Activated CD4-positive, alpha-beta T cell treated with anti-CD3 and anti-CD28 coated beads for 24 hours (primary cell): ENCODE data around the gene EMILIN2.
"Not testable (repeated sequence)": the region's sequence is repeated elsewhere in the genome, so short reads cannot be mapped to it uniquely, and the experiment has no call there.

Source experiments
- DNase-seq, 2 donors: peaks; one replicate each; pipeline ENCODE4 v3.0.0-alpha.2; 2020; ENCODE audit warnings: low read depth in 2 of 2

Gene EMILIN2

GRCh38 chr18:2915486-2915885, 68.7 kb downstream of the EMILIN2 start:
- DNase-seq: not testable (repeated sequence)

GRCh38 chr18:2916184-2916583, 69.4 kb downstream of the EMILIN2 start:
- no peak for DNase-seq

DNA sequence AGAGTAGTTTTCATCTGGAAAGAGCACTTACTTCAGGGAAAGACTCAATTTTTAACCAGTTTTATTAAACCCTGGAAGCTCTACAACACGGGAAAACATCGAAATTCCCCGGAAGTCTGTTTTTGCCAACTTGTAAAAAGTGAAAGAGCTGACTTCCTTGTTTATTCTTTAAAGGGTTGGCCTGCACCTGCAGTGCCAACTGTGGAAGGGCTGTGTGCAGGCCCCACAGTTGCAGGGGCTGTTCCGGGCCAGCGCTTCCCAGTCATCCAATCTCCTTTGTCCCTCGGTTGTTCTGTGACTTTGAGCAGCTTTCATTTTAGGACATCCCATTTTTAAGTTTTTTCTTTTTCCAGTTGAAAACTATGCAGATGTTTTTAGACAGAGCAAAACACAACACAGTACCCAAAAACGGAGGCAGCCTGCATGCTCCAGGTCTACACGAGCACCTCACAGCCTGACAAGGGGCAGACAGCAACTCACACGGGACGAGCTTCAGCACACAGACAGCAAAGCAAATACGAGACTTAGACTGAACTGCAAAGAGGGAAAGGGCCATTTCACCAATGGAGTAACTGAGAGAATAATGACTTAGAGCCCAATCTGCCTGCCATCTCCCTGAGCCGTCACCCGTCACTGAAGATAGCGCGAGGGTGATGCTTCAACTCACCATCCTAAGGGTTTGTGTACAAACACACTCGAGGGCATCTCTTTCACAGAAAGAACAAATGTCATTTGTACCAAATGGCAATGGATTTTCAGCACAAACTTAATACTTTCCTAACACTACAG, 70.6 kb downstream of the EMILIN2 start:
- DNase-seq: no peak

DNA sequence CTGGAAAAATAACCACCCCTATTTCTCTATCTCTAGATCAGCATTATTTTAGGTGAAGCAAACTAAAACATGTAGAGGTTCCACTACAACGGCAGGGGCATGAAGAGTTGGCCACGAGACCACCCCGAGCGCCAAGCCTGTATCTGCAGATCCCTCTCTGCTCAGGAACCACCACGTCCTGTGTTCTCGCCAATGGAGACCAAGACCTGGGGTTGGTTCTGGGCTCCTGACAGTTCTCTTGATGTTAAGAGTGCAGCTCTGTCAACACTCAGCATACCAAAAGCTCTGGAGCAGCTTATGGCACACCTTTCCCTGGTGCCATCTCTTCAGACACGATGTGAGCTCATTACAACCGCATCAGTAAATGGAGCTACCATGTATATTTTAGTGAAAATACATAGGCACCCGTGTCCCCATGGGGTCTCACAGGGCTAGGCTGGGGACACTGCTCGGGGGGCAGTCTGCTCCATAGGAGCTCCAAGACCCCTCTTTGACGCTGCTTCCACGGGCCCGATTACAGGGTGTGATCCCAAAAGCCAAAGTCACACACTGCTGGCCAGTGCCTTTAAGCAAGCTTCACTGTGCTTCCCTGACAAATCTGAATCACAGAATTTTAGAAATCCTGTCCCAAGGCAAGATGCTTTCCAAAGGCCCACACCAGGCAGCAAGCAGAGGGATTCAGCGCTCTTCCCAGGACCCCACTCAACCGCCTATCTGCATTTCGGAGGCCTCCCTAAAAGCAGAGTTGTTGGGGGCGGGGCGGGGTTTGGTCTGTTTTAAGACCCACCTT, 72.2 kb downstream of the EMILIN2 start:
- no peak for DNase-seq

DNA sequence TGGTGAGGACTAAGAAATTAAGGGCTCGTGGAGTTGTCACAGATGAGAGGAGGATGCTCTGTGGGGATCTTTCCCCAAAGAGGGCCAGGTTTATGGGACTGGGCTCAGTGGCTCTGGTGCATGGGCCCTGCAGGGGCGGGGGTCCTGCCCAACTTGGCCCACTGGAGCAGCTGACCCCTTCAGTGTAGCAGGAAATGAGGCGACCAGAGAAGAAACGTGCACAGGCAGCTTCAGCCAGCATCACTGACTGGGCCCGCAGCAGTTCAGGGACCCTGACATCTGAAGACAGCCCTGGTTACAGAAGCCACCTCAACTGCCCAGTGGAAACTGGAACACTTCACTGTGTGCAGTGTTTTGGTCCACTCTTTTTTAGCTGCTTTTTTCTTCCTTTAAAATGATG, 72.8 kb downstream of the EMILIN2 start:
- no peak for DNase-seq

GRCh38 chr18:2920027-2920426, 73.2 kb downstream of the EMILIN2 start:
- DNase-seq: no peak

DNA sequence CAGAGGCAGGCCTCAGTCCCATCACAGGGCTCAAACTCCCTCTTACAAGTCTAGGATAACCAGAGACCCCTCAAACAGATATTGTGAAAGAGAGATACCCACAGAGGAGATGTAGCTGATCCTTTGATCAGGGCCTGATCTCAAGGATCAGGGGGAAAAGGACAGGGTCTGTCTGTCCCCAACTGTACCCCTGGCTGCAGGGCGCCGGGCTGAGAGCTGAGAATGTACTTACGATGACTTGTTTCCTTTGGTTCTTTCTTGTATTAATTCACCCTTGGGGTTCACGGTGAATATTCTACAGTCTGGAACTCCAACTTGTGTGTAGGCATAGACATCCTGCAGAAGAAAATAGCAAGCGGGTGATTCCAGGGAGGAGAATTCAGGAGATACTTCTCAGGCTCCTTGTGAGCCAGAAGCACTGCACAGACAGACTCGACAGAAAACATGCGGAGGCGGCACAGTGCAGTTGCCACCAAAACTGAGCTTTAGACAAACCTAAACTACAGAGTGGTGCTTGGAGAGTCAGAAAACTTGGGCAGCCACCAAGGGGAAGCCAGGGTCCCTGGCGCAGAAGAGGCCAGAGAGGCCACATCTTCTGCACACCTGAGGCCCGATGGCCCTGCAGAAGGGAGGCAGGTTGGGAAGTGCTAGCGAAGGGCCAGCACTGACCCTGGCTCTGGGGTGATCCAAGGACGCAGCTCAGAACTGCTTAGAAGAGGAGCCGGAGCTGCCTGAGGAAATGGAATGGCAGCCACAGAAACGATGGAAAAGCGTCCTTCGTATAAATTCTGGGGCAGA, 73.9 kb downstream of the EMILIN2 start:
- DNase-seq: no peak

DNA sequence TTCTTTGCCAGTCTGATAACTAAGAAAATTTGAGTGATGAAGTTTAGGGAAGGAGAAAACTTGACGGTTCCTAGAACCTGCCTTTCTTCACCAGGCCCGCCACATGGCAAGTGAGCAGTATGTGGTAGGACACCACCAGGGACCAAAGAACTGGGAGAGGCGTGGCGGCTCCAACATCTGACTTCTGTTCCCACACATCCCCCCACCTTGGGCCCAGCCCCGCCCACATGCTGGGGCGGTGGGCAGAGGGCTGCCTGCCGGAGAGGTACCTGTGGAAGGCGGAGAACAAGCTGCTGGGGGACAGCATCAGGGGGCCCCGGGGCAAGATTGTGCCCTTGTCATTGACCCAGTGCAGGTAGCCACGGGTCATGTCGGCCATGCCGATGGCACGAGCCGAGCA, 75.0 kb downstream of the EMILIN2 start:
- no peak for DNase-seq

GRCh38 chr18:2923464-2923863, 76.7 kb downstream of the EMILIN2 start:
- no peak for DNase-seq

GRCh38 chr18:2924920-2925319, 78.1 kb downstream of the EMILIN2 start:
- no peak for DNase-seq

- DNase-seq: no peak
Observed at GRCh38 chr18:2926528-2926927, 79.7 kb downstream of the EMILIN2 start.

GRCh38 chr18:2927745-2928144, 80.9 kb downstream of the EMILIN2 start:
- DNase-seq: no peak

GRCh38 chr18:2932247-2933181, 85.7 kb downstream of the EMILIN2 start:
- peak in 1 of 2 donors; percentile 51 for DNase-seq

DNA sequence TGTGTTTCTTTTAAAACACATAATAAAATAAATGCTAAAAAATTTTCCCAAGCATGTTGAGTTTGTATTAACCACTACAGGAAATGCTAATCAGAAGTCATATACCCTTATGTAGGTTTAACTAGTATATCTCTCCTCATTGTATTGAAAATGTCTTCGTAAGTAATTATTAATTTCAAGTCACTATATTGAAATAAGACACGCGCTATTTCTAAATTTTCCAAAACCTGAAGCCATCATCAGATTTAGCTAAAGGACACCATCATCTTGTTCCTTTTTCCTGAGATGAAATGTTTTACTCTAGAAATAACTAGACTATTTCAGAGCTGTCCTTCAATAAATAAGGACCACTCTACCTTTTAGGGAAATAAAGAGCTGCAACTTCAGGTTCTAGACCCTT, 87.2 kb downstream of the EMILIN2 start:
- DNase-seq: no peak

- DNase-seq: no peak
Observed at GRCh38 chr18:2935438-2936192, 88.8 kb downstream of the EMILIN2 start.

- no peak for DNase-seq
Observed at GRCh38 chr18:2939317-2939716, 92.5 kb downstream of the EMILIN2 start.

DNA sequence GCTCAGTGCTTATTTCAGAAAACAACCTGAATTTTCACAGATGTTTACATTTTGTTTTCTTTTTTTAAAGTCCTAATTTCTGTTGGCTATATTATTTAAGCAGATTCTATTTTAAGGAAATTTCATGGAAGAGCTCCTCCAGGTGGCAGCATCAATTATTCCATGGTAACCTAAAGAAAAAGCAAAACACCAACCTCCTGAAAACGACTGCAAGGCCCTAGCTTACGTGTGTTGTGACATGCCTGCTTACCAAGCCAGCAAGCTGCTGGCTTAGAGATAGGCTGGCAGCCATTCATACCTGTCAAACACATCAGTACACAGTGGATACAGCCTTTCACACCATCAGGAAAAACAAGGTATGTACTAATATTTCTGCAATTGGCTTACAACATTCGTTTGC, 101.2 kb downstream of the EMILIN2 start:
- no peak for DNase-seq

DNA sequence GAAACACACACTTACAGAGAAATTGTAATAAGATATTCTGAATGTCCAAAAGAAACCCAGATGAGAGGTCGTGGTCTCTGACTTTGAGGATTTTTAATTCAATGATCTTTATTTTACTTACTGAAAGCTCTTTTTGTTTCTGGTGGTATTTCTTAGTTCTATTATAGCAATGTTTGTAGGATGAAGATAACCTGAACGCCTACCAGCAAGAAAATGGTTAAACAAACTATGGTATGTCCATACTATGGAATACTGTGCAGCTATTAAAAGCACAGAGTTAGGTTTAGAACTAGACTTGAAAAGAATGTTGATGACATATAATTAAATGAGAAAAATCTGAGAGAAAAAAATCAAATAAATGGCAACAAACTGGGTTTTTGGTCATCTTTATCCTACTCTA, 105.8 kb downstream of the EMILIN2 start:
- DNase-seq: no peak

GRCh38 chr18:2953935-2954653, 107.3 kb downstream of the EMILIN2 start:
- no peak for DNase-seq
